Measurements from ENCODE around the gene WRNIP1.

WRNIP1 gene

GRCh38 chr6:2830183-2830582 lies 65.0 kb downstream of the WRNIP1 start:
- H3K27ac ChIP-seq, result no peak overlapping the region

DNA sequence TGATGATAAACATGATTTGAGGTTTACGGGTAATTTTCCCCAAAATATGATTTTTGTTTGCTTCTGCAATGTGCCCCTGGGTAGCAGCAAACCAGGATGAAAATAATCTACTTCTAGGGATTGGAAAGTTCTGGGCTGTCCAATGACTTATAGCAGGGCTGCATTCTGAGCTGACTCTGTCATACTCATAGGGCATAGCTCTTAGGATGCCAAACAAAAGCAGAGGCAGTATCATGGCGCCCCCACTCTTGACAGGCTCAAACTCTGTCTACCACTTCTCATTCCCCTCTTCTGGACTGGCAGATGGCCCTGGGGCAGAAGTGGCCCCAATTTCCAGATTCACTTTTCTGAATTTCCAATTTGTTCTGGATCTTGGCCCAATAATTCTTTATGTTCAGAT lies 66.2 kb downstream of the WRNIP1 start:
- TF ChIP-seq ZFX (IDR thresholded peaks at IDR 0.05), result no peak
- TF ChIP-seq, protein P1, sequence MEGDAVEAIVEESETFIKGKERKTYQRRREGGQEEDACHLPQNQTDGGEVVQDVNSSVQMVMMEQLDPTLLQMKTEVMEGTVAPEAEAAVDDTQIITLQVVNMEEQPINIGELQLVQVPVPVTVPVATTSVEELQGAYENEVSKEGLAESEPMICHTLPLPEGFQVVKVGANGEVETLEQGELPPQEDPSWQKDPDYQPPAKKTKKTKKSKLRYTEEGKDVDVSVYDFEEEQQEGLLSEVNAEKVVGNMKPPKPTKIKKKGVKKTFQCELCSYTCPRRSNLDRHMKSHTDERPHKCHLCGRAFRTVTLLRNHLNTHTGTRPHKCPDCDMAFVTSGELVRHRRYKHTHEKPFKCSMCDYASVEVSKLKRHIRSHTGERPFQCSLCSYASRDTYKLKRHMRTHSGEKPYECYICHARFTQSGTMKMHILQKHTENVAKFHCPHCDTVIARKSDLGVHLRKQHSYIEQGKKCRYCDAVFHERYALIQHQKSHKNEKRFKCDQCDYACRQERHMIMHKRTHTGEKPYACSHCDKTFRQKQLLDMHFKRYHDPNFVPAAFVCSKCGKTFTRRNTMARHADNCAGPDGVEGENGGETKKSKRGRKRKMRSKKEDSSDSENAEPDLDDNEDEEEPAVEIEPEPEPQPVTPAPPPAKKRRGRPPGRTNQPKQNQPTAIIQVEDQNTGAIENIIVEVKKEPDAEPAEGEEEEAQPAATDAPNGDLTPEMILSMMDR (conservative IDR thresholded peaks at IDR 0.05), result no peak
- no peak overlapping the region for H3K27ac ChIP-seq

More at GRCh38 chr6:2830183-2830582, 65.0 kb downstream of the WRNIP1 start:
- TF ChIP-seq, protein P1 (conservative IDR thresholded peaks at IDR 0.05), result no peak
- no peak for TF ChIP-seq ZFX (IDR thresholded peaks at IDR 0.05)

GRCh38 chr6:2834262-2834661 lies 69.1 kb downstream of the WRNIP1 start:
- no peak overlapping the region for H3K27ac ChIP-seq

More at GRCh38 chr6:2834262-2834661, 69.1 kb downstream of the WRNIP1 start:
- TF ChIP-seq, protein P1 (conservative IDR thresholded peaks at IDR 0.05), result no peak
- TF ChIP-seq ZFX (IDR thresholded peaks at IDR 0.05), result no peak

Measured in C4-2B (cell line).